Fibroblast of skin of left biceps (primary cell): ENCODE results near the gene OSBPL10.
A peak's percentile ranks its signal among the peaks of the same experiment; 100 is the strongest.

ENCODE experiments used
- DNase-seq, 2 experiments: peaks; one replicate each; pipeline ENCODE4 v3.0.0-alpha.2; 2013; ENCODE audit warnings: low read depth in 2 of 2

The OSBPL10 gene

GRCh38 chr3:31988271-31988670, 7.2 kb upstream of the OSBPL10 start:
- no peak for DNase-seq

- DNase-seq, result no peak
These were observed 4.8 kb upstream of the OSBPL10 start for GRCh38 chr3:31985831-31986230.

- DNase-seq, result no peak
These were observed 3.3 kb upstream of the OSBPL10 start for GRCh38 chr3:31984321-31984720.

GRCh38 chr3:31980530-31981205, 394 bp downstream of the OSBPL10 start:
- DNase-seq, result no peak

GRCh38 chr3:31979001-31979697, 1.9 kb downstream of the OSBPL10 start:
- DNase-seq, result no peak

- no peak for DNase-seq
These were observed 2.5 kb downstream of the OSBPL10 start for GRCh38 chr3:31978553-31978952.

GRCh38 chr3:31977736-31978135, 3.3 kb downstream of the OSBPL10 start:
- no peak for DNase-seq

GRCh38 chr3:31976302-31976701, 4.8 kb downstream of the OSBPL10 start:
- no peak for DNase-seq

- no peak for DNase-seq
These were observed 6.1 kb downstream of the OSBPL10 start for GRCh38 chr3:31974964-31975363.

GRCh38 chr3:31974471-31974870, 6.6 kb downstream of the OSBPL10 start:
- no peak for DNase-seq

- DNase-seq, result no peak
These were observed 7.2 kb downstream of the OSBPL10 start for GRCh38 chr3:31973837-31974236.

- DNase-seq, result no peak
These were observed 8.0 kb downstream of the OSBPL10 start for GRCh38 chr3:31973081-31973480.

GRCh38 chr3:31971607-31972006, 9.5 kb downstream of the OSBPL10 start:
- no peak for DNase-seq

GRCh38 chr3:31968927-31969418, 12.1 kb downstream of the OSBPL10 start:
- peak; percentile 88 to 89 for DNase-seq

- DNase-seq, result no peak
These were observed 12.6 kb downstream of the OSBPL10 start for GRCh38 chr3:31968369-31968926.

GRCh38 chr3:31967592-31967991, 13.5 kb downstream of the OSBPL10 start:
- DNase-seq, result no peak

GRCh38 chr3:31966978-31967591, 14.0 kb downstream of the OSBPL10 start:
- no peak for DNase-seq

- DNase-seq, result no peak
These were observed 18.3 kb downstream of the OSBPL10 start for GRCh38 chr3:31962801-31963205.

GRCh38 chr3:31960793-31961431, 20.1 kb downstream of the OSBPL10 start:
- DNase-seq, result no peak

GRCh38 chr3:31959951-31960792, 20.9 kb downstream of the OSBPL10 start:
- no peak for DNase-seq

GRCh38 chr3:31959251-31959650, 21.8 kb downstream of the OSBPL10 start:
- DNase-seq, result no peak
